Common myeloid progenitor, CD34-positive (primary cell): ENCODE measurements around the gene ARHGEF7.

Experiments
- CTCF ChIA-PET: fragments of 350-600 bp; sonication (Branson Sonifier 250); formaldehyde crosslinking; loops from one replicate; lab custom pipeline; 2021; ENCODE audit warnings: antibody characterized with exemption; lab: Charles Lee
- POLR2A ChIA-PET: fragments of 350-600 bp; sonication (Branson Sonifier 250); formaldehyde crosslinking; loops from one replicate; lab custom pipeline; 2021; ENCODE audit warnings: antibody characterized with exemption; lab: Charles Lee
- DNase-seq, 3 donors: peaks; one replicate each; pipeline versions ENCODE4 v3.0.0 to v3.0.0-alpha.2; 2013
- H3K27ac ChIP-seq, 2 experiments: 1 replicate in 1 of 2; 2 replicates in 1 of 2; pipeline ENCODE4 v1.7.0; 2013; ENCODE audit warnings: inconsistent platforms in 2 of 2, low read length in 2 of 2, mild to moderate bottlenecking in 2 of 2, low read depth in 1 of 2, moderate library complexity in 1 of 2; ENCODE audit not compliant: severe bottlenecking in 2 of 2, insufficient read depth in 1 of 2, poor library complexity in 1 of 2
- H3K27me3 ChIP-seq, 5 experiments: replicated peaks in 2 of 5; 1 replicate in 3 of 5; 2 replicates in 2 of 5; pipeline versions ENCODE4 v1.6.1 to v1.7.0; 2013; ENCODE audit warnings: low read length in 4 of 5, mild to moderate bottlenecking in 2 of 5, moderate library complexity in 2 of 5, inconsistent platforms in 1 of 5; ENCODE audit not compliant: insufficient read depth in 5 of 5, control insufficient read depth in 4 of 5
- H3K36me3 ChIP-seq, 4 experiments: 1 replicate in 2 of 4; 2 replicates in 2 of 4; pipeline versions ENCODE4 v1.6.1 to v1.7.0; 2013; ENCODE audit warnings: low read length in 3 of 4, control low read depth in 1 of 4, mild to moderate bottlenecking in 1 of 4; ENCODE audit not compliant: control insufficient read depth in 4 of 4, insufficient read depth in 4 of 4
- H3K4me1 ChIP-seq, 4 experiments: 1 replicate in 3 of 4; 2 replicates in 1 of 4; pipeline versions ENCODE4 v1.6.1 to v1.7.1; 2013; ENCODE audit warnings: low read length in 3 of 4, mild to moderate bottlenecking in 3 of 4, control low read depth in 1 of 4, inconsistent platforms in 1 of 4, moderate library complexity in 1 of 4; ENCODE audit not compliant: control insufficient read depth in 4 of 4, insufficient read depth in 4 of 4; ENCODE audit errors: control extremely low read depth in 1 of 4
- H3K4me3 ChIP-seq, 7 experiments: 1 replicate in 4 of 7; 2 replicates in 3 of 7; pipeline versions ENCODE4 v1.5.1 to v1.7.0; 2013; ENCODE audit warnings: mild to moderate bottlenecking in 7 of 7, low read length in 6 of 7, moderate library complexity in 6 of 7, inconsistent platforms in 2 of 7, low read depth in 2 of 7, control low read depth in 1 of 7; ENCODE audit not compliant: insufficient read depth in 4 of 7, control insufficient read depth in 1 of 7; ENCODE audit errors: extremely low read depth in 1 of 7
- H3K9me3 ChIP-seq, 5 experiments: 1 replicate in 4 of 5; 2 replicates in 1 of 5; pipeline versions ENCODE4 v1.6.1 to v1.7.1; 2013; ENCODE audit warnings: low read length in 4 of 5, mild to moderate bottlenecking in 2 of 5, inconsistent platforms in 1 of 5, low read depth in 1 of 5, moderate library complexity in 1 of 5; ENCODE audit not compliant: control insufficient read depth in 4 of 5, insufficient read depth in 2 of 5; ENCODE audit errors: control extremely low read depth in 1 of 5
- WGBS: methylation state at CpG from one replicate; pipeline ENCODE4 v1.1.5; 2013; ENCODE audit not compliant: insufficient coverage; 5-methylcytosine and 5-hydroxymethylcytosine counted together

Gene ARHGEF7

GRCh38 chr13:111278743-111279652 is 163.9 kb downstream of the ARHGEF7 start:
- 97% methylated on average over 16 of the region's 17 CpGs for WGBS
- CTCF ChIA-PET, result no interaction called here

GRCh38 chr13:111280226-111280625 is 165.1 kb downstream of the ARHGEF7 start:
- POLR2A ChIA-PET, result interaction anchor here (0.7 kb wide), 1 partner anchor 119 kb away, joined by 5 read pairs; no protein-coding TSS in a partner anchor
- no peak overlapping the region for H3K27ac ChIP-seq
- no peaks in the 10 kb centered on the region for H3K9me3 ChIP-seq
- CTCF ChIA-PET, result interaction anchor here (0.6 kb wide), 1 partner anchor 78 kb away, joined by 3 read pairs; no protein-coding TSS in a partner anchor
- peaks cover 31 to 90% (median 55%) of the 10 kb centered on the region in 4 experiments for H3K36me3 ChIP-seq
- H3K4me3 ChIP-seq, result no peak overlapping the region
- peaks cover 0 to 11% (median 0%) of the 10 kb centered on the region in 4 experiments for H3K4me1 ChIP-seq
- no peaks in the 10 kb centered on the region for H3K27me3 ChIP-seq
- DNase-seq, result no peak
- WGBS, result 98% methylated on average over 11 of the region's 12 CpGs

More at GRCh38 chr13:111278743-111279652, 163.9 kb downstream of the ARHGEF7 start:
- peaks cover 19 to 88% (median 50%) of the 10 kb centered on the region in 4 experiments for H3K36me3 ChIP-seq
- H3K4me1 ChIP-seq, result peaks cover 0 to 11% (median 0%) of the 10 kb centered on the region in 4 experiments
- POLR2A ChIA-PET, result no interaction called here
- no peak overlapping the region for H3K27ac ChIP-seq
- no peaks in the 10 kb centered on the region for H3K9me3 ChIP-seq
- no peak overlapping the region for H3K4me3 ChIP-seq
- H3K27me3 ChIP-seq, result no peaks in the 10 kb centered on the region
- DNase-seq, result no peak

- Histone ChIP-seq H3K27me3 (no peaks in the 10 kb centered on the region), H3K4me3 (no peak overlapping the region), H3K36me3 (peaks cover 30 to 90% (median 57%) of the 10 kb centered on the region in 4 experiments), H3K4me1 (peaks cover 0 to 11% (median 0%) of the 10 kb centered on the region in 4 experiments), H3K9me3 (no peaks in the 10 kb centered on the region), H3K27ac (no peak overlapping the region)
- WGBS, result 99% methylated on average over 8 of the region's 12 CpGs
- ChIA-PET CTCF (no interaction called here), POLR2A (interaction anchor here (0.7 kb wide), 1 partner anchor 118 kb away, joined by 5 read pairs; no protein-coding TSS in a partner anchor)
- DNase-seq, result no peak
Observed at GRCh38 chr13:111280681-111281585, 165.8 kb downstream of the ARHGEF7 start.

GRCh38 chr13:111281751-111282311 is 166.7 kb downstream of the ARHGEF7 start:
- WGBS, result 93% methylated on average over 8 of the region's 10 CpGs
- H3K4me3 ChIP-seq, result no peak overlapping the region
- peaks cover 0 to 11% (median 0%) of the 10 kb centered on the region in 4 experiments for H3K4me1 ChIP-seq
- ChIA-PET POLR2A (no interaction called here), CTCF (no interaction called here)
- H3K36me3 ChIP-seq, result peaks cover 30 to 92% (median 62%) of the 10 kb centered on the region in 4 experiments
- H3K27ac ChIP-seq, result no peak overlapping the region
- H3K9me3 ChIP-seq, result no peaks in the 10 kb centered on the region
- no peaks in the 10 kb centered on the region for H3K27me3 ChIP-seq
- DNase-seq, result no peak

- DNase-seq, result no peak
- peaks cover 0 to 11% (median 0%) of the 10 kb centered on the region in 4 experiments for H3K4me1 ChIP-seq
- H3K27ac ChIP-seq, result no peak overlapping the region
- WGBS, result 97% methylated on average over 4 of the region's 5 CpGs
- ChIA-PET POLR2A (no interaction called here), CTCF (no interaction called here)
- peaks cover 34 to 95% (median 67%) of the 10 kb centered on the region in 4 experiments for H3K36me3 ChIP-seq
- H3K27me3 ChIP-seq, result no peaks in the 10 kb centered on the region
- H3K4me3 ChIP-seq, result no peak overlapping the region
- no peaks in the 10 kb centered on the region for H3K9me3 ChIP-seq
Observed at GRCh38 chr13:111282425-111282824, 167.3 kb downstream of the ARHGEF7 start.

GRCh38 chr13:111282997-111283396 is 167.9 kb downstream of the ARHGEF7 start:
- ChIA-PET CTCF (no interaction called here), POLR2A (no interaction called here)
- DNase-seq, result no peak
- no peak overlapping the region for H3K4me3 ChIP-seq
- no peaks in the 10 kb centered on the region for H3K9me3 ChIP-seq
- 98% methylated on average over 23 of the region's 23 CpGs for WGBS
- H3K27ac ChIP-seq, result no peak overlapping the region
- H3K27me3 ChIP-seq, result no peaks in the 10 kb centered on the region
- H3K4me1 ChIP-seq, result peaks cover 0 to 11% (median 0%) of the 10 kb centered on the region in 4 experiments
- peaks cover 36 to 94% (median 68%) of the 10 kb centered on the region in 4 experiments for H3K36me3 ChIP-seq
